Eye (tissue), 1 donor: ENCODE measurements around the gene NEK2.
A peak's percentile ranks its signal among the peaks of the same experiment; 100 is the strongest.
"Not testable (repeated sequence)": the region's sequence is repeated elsewhere in the genome, so short reads cannot be mapped to it uniquely, and the experiment has no call there.

Experiments used
- DNase-seq: peaks from one replicate; pipeline ENCODE4 v3.0.0-alpha.2; 2015

The NEK2 gene

DNA sequence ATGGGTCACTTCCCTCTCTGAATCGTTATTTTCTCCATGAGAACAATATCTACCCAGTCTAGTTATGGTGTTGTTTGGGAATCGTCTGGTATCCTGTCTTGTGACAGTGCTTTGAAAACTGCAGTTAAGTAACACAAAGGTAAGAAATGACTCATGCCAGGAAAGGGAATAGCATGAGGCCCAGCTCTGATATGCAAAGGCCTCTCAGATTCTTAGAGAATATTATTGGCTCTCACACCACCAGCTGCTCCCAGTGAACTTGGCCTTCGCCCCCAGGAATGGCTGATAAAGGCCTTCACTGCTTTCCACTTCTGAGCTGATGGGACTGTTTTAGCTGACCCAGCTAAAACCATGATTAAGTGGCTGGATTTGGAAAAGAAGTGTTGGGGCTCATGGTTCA lies 27.1 kb downstream of the NEK2 start:
- no peak for DNase-seq

DNA sequence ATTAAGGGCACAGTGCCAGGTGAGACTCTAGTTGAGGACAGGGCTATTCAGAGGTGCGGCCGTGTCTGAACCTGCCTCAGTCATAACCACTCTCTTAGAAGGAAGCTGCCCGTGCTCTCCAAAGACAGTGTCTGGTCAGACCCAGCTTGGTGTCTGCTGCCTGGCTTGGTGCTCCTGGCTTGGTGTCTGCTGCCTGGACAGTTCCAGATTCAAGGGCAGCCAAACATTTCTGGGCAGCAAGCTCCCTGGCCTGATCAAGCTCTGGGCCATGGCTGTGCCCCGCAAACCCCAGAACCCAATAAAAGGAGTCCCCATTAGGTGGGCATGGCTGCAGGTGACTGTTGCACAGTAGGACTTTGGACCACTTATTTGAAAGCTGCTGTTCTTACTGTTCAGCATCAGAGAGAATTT lies 27.7 kb downstream of the NEK2 start:
- DNase-seq: no peak

DNA sequence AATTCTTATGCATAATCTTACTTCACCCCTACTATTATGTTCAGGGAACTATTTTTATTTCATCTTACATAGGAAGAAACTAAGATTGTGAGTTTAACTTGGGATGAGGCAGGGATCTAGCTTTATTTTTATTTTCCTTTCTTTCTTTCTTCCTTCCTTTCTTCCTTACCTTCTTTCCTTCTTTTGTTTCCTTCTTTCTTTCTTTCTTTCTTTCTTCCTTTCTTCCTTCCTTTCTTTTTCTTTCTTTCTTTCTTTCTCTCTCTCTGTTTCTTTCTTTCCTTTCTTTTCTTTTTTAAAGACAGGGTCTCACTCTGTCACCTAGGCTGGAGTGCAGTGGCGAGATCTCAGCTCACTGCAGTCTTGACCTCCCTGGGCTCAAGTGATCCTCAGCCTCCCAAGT lies 28.9 kb downstream of the NEK2 start:
- DNase-seq: no peak

DNA sequence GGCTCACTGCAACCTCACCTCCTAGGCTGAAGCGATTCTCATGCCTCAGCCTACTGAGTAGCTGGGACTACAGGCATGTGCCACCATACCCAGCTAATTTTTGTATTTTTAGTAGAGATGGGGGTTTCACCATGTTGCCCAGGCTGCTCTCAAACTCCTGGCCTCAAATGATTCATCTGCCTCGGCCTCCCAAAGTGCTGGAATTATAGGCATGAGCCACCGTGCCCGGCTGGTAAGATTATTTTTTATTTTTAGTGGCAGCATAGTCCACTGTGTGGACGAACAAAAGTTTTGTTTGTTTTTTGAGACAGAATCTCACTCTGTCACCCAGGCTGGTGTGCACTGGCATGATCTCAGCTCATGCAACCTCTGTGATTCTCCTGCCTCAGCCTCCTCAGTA lies 29.8 kb downstream of the NEK2 start:
- not testable (repeated sequence) for DNase-seq

DNA sequence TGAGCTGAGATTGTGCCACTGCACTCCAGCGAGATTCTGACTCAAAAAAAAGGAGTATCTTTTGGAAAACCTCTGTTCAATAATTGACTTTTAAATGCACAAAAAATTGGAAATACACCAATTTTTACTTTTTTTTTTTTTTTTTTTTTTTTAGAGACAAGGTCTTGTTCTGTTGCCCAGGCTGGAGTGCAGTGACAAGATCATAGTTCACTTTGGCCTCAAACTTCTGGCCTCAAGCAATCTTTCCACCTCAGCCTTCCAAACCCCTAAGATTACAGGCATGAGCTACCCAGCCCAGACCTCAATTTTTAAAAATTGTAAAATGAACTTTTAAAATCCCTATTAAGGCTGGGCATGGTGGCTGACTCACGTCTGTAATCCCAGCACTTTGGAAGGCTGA lies 30.8 kb downstream of the NEK2 start:
- no peak for DNase-seq

DNA sequence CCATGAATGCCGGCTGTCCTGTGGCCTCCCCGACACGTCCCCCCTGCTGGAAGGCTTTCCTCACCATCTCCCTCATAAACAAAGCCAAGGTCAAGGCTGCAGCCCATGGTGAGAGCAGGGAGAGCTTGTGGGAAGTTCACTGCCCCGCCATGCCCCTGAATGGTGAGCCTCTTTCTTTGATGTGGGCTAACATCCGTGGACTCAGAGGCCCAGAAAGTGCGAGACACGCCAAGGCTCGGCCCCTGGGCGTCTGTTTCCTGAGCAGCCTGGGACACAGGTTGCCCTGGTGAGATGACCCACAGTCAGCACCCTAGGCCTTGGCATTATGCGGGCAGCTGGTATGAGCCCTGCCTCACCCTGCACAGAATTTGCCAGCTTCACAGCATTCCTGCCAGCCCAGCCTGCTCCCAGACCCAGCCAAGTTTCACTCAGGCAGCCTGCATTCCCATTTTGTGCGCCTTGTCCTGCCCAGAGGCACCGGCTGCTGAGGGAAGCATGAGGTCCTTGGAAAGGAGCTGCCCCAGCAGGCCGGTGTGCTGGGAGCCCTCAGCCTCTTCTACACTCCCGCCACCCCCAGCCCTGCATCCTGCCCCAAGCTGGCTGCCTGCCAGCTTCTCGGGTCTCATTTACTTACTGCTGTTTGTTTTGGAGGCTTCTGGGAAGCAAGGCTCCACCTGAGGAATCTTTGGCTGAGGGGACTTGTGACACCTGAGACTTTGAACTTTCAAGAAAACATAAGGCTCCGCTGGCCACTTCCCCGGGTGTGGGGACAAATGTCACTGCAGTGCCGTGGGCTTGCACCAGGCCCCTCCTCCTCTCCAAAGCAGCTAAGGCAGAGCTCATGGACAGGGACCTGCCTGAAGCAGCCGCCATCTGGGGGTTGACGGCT lies 31.9 kb downstream of the NEK2 start:
- DNase-seq: peak; percentile 50

DNA sequence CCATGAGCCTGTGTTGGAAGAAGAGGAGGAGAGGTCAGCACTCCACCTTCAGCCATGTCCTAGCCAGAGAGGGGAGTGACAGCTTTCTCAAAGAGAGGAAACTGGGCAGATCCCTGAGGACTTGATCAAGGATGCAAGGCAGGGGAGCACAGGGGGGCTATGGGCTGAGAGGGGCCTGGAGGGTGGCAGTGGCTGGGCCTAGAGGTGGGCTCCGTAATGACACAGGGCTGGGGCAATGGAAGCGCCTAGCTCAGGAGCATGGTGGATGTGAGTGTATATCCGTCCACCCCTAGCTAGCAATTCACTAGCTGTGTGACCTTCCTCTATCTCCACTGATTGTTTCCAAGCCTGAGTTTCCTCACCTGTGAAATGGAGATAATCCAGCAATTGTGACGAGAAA lies 32.6 kb downstream of the NEK2 start:
- DNase-seq: no peak

DNA sequence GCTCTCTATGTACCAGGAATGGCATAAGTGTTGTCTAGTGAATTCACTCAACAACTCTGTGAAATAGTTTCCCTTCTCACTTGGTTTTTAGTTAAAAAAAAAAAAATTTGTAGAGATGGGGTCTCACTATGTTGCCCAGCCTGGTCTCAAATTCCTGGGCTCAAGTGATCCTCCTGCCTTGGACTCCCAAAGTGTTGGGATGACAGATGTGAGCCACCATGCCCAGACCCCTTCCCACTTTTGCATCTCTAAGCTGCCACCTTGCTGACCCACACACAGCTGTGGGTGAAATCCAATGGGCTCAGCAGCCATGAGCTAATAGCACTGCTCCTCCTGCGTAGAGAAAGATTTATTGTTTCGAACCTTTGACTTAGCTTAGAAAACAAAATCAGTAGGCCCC lies 33.5 kb downstream of the NEK2 start:
- no peak for DNase-seq

DNA sequence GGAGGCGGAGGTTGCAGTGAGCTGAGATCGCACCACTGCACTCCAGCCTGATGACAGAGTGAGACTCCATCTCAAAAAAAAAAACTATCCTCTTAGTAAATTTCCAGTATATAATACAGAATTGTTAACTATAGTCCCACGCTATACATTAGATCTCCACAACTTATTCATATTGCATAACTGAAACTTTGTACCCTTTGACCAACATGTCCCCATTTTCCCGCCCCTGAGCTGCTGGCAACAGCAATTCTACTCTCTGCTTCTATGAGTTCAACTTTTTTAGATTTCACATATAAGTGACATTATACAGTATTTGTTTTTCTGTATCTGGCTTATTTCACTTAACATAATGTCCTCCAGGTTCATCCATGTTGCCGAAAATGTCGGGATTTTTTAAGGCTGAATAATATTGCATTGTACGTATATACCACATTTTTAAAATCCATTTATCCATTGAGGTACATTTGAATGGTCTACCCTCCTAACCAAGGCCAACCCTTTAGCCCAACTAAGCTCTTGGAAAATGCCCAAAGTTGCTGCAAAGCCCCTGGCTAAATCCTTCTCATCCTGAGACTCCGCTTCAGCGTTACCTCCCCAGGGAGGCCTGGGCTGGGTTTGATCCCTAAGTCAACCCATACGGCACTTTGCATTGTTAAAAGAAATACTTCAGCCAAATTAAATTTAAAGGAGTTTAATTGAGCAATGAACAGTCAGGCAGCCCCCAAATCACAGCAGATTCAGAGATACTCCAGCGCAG lies 34.2 kb downstream of the NEK2 start:
- DNase-seq: no peak

DNA sequence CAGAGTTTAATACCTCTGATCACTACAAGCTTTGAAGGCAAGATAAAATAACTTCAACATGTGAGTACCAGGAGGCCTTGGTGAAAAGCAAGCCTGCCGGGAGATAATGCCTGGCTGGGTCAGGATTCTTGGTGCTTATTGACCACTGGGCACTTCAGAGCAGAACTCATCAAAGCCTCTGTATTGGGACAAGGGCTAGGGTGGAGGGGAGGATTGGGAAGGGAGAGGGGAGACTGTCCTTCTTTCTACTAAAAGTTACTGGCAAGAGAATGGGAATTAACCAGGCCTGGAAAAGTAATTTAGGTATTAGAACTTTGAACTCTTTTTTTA lies 35.2 kb downstream of the NEK2 start:
- DNase-seq: no peak

DNA sequence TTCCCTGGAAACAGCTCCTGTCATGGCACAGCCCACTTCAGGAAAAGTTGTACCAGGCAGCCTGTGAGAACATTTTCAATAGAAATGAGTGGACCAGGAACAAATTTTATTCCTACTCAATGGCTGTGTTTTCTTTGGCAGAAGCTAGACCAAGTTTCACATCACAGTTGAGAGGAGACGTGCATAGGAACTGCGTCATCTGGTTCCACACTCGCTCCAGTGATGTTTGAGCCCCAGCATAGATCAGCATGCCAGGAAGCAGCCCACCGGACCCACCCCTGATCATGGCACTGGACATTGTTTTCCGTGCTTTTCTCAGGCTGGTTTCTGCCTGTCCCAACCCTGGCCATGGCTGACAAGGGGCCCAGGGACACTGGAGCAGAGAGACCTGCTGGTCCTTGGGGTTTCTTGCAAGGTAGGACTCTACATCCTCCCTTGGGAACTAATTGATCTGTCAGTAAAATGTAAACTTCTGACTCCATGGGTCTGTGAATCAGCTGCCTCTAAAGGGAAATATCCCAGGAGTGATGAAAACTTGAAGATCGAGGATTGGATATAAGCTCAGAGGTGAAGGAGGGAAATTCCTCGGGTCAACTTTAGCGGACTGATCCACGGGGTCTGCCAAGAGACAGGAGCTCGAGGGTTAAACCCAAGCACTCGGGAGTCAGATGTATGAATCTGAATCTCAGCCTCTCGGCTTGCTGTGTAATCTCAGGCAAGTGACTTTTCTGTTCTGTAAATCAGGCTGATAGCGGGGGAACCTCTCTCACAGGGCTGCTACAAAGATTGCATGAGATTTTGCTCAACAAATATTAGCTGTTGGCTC lies 35.7 kb downstream of the NEK2 start:
- no peak for DNase-seq

DNA sequence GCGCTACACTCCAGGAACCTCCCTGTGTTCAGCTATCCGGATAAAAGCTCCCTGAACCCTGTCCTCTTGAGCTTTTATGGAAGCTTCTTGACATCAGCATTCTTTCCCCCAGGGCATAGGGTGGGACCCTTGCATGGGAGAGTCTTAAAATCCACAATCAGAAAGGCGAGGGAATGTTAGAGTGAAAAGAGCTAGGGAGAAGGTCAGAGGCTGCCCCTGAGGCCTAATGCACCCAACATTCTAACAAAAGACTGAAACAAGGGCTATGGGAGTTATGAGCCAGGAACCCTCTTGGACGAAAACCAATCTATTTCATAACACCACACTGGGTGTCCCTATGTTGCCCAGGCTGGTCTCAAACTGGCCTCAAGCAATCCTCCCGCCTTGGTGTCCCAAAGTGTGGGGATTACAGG lies 36.7 kb downstream of the NEK2 start:
- no peak for DNase-seq

DNA sequence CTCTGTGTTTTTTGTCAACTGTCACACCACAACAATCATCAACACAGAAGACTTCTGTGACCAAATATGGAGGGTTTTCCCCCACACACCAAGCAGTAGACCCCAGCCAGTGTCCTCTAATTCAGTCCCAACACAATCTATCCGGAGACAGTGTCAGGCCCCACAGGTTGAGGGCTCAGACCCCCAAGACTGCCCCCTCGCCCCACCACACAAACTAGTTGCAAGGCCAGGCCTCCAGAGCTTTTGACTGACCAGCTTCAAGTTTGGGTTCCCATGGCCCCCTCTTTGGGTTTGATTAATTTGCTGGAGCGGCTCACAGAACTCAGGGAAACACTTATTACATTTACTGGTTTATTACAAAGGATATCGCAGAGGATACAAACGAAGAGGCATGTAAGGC lies 37.2 kb downstream of the NEK2 start:
- no peak for DNase-seq

DNA sequence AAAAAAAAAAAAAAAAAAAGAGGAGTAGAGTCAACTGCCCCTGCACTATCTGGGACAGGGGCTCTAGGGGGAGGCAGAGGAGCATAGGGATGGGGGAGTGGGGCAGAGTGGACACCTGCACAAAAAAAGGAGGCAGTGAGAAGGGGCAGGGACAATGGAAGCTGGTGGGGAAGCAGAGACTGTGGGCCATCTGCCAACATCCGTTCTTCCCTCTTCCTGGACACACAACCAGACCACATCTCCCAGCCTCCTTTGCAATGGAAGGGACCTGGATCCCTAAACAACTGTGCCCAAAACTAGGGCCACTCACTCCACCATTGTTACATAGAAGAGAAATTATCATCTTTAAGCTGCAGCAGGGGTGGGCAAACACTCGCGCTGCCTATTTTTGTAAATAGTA lies 38.4 kb downstream of the NEK2 start:
- DNase-seq: no peak

DNA sequence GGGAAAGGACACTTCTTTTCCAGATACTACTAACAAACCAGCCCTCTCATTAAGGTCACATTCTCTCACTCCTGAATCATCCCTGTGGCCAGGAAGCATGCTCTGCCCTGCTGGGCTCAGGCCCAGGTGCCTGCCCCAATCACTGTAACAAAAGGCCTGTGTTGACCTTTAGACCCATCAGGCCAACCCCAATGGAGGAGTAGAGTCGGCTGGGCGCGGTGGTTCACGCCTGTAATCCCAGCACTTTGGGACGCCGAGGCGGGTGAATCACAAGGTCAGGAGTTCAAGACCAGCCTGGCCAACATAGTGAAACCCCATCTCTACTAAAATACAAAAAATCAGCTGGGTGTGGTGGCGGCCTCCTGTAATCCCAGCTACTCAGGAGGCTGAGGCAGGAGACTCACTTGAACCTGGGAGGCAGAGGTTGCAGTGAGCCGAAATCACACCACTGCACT lies 38.8 kb downstream of the NEK2 start:
- DNase-seq: not testable (repeated sequence)

DNA sequence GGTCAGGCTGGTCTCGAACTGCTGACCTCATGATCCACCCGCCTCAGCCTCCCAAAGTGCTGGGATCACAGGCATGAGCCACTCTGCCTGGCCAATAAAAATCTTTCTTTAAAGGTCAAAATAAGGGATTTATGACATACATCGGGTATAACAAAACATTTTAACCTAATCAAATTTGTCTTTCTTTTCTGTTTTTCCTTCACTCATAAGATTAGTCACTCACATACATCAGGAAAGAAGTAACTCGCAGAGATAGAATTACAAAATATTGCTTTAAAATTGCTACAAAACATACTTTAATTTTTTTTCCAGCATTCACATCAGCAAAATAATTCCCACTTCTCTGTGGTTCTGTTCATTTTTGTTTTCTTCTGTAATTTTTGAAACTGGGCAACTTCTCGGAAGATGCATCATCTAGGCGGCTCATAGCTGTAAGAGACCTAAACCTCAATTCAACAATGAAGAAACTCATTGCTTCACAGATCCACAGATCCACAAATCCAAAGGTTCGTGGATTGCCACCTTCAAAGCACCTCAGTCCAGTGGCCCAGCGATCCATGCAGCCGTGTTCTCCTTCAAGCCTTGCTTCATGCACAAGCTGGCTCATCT lies 39.7 kb downstream of the NEK2 start:
- no peak for DNase-seq

DNA sequence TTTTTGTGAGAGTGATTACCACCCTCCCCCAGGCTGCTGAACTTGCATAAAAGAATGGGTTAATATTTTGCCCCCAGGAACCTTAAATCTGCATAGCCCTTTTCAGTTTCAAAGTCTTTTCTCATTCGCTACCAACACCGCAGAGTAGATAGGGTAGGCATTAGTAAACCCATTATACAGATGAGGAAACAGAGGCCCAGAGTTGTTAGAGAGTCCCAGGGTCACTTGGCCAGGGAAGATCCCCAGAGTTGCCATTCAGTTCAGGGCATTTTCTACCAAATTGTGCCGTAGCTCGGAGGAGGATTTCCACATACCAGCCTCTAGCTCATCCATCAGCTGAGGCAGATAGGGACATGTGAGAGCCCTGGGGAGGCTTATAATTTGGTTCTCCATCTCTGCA lies 40.5 kb downstream of the NEK2 start:
- no peak for DNase-seq

DNA sequence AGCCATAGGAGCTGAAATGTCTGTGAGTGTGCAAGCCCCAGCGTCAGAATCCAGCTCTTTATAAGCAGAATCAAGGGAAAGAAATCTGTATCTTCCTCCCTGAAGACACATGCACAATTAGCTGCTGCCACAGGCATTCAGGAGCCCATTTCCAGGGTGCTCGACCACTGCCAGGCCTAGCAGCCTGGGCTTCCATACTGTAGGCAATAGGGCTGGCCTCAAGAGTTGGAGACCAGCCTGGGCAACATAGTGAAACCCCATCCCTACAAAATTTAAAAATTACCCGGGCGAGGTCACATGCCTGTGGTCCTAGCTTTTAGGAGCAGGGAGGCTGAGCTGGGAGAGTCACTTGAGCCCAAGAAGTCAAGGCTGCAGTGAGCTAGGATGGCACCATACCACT lies 41.0 kb downstream of the NEK2 start:
- no peak for DNase-seq

DNA sequence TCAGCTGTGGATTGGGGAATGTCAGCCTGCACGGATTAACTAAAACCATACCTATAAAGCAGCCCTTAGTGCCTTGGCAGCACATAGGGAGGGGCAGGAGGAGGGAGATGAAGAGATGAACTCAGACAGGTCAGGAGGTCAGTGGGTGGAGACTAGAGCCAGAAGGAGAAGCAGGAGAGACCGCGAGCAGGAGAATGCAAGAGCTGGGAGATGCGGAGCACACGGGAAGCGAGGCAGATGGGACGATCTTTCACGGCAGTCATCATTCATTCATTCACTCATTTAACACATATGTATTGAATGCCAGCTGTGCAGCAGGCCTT lies 41.9 kb downstream of the NEK2 start:
- DNase-seq: no peak

DNA sequence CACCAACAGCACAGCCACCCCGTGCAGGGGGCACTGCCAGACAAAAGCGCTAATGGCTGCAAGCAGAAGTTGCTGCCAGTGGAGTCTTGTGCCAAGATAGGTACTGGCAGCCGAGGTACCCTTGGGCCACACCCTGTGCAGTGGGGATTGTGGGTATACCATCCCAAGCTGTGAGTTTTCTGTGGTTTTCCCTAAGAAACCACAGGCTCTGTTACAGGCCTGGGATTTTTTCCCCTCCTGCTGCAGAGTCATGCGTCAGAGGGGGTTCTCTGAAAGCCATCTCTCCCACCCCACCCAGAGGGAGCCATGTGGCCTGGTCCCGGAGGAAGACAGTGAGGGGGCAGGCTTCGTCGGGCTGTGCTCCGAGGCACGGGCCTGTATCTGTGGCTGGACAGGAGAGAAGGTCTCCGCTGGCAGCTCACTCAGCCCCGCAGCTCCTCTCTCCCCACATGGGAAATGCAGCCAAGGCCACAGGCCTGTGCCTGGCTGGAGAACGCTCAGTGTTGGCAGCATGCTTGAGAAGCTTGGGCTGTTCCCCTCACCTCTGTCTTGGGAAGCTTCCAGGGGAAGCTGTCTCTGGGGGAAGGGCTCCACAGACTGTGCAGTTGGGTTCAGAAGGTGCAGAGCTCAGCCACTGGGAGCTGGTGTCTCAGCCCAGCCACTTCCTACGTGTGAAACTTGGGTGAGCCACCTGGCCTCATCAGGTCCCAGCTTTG lies 42.5 kb downstream of the NEK2 start:
- DNase-seq: no peak

DNA sequence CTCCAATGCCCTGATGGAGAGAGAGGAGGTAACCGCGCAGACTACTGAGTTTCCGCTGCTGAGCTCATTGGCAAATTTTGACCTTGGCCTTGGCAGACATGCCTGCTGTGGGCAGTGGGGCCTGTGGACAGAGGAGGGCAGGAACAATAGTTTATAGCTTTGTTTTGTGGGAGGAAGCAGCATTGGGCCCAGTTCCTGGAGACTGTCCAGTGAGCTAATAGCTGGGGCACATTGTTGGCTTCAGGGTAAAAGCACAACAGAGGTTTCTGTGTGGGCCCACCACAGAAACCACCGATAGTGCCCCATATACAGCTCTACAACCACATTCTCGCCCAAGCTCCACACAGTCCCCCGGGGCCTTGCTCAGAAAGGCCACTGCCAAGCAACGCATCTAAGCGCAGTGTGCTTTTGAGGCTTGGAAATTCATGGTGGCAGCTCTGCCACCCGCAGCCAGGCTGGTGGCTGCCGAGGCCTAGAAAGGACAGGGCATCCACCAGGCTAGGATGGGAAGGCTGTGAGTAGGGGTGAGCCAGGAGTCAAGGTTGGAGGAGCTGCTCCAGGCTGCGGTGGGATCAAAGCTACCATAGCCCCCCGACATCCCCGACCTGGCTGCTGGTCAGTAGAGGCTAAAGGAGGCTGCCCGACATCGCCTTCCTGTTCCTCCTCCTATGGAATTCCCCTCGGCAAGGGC lies 43.2 kb downstream of the NEK2 start:
- DNase-seq: no peak

DNA sequence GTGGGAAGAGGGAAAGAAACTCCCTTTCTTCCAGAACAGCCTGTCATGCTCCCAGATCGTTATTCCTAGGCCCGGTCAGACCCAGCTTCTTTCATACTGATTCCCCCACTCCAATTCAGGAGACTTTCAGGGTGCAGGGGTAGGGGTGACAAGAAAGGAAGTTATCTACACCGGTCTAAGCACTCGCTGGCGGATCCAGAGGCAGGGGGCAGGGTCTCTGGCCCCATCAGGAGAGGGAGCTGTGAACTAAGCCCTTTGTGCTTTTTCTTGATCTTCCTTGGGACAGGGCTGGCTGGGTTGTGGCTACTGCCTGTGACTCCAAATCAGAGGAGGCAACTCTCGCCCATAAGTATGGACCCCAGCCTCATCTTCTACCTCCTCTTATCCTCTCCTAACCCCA lies 44.3 kb downstream of the NEK2 start:
- no peak for DNase-seq
